HEK293 (cell line): ENCODE data around the gene NEDD1.

Experiments
- CTCF ChIA-PET: fragments of 350-600 bp; formaldehyde crosslinking; extraction: SDS; loops from one replicate; lab custom pipeline; 2021; ENCODE audit warnings: antibody characterized with exemption; lab: Yijun Ruan, JAX
- POLR2A ChIA-PET: fragments of 300-600 bp; formaldehyde crosslinking; extraction: SDS; loops from one replicate; lab custom pipeline; 2020; ENCODE audit warnings: antibody characterized with exemption, inconsistent platforms; lab: Yijun Ruan, JAX
- H3K27ac ChIP-seq: fragments of 200-500 bp; sonication (Bioruptor generic); 2 replicates; pipeline ENCODE4 v1.5.1; 2014; ENCODE audit warnings: low read depth, low read length, control low read depth, inconsistent platforms; ENCODE audit errors: extremely low read depth
- H3K36me3 ChIP-seq, 2 experiments: fragments of 200-500 bp in 1 of 2; sonication (Bioruptor generic) in 1 of 2; 1 replicate in 1 of 2; 2 replicates in 1 of 2; pipeline ENCODE4 v1.5.1; 2014 to 2017; ENCODE audit warnings: inconsistent platforms in 2 of 2, low read length in 2 of 2; ENCODE audit not compliant: control insufficient read depth in 2 of 2, insufficient read depth in 1 of 2
- H3K4me1 ChIP-seq: fragments of 200-500 bp; sonication (Bioruptor generic); 2 replicates; pipeline ENCODE4 v1.5.1; 2014; ENCODE audit warnings: mild to moderate bottlenecking, low read length, inconsistent platforms; ENCODE audit not compliant: control insufficient read depth, insufficient read depth
- H3K4me3 ChIP-seq: 2 replicates; pipeline ENCODE4 v1.5.1; 2011; ENCODE audit warnings: low read depth, mild to moderate bottlenecking, control low read depth, low read length, moderate library complexity
- H3K9me3 ChIP-seq: fragments of 200-500 bp; sonication (Bioruptor generic); 2 replicates; pipeline ENCODE4 v1.5.1; 2014; ENCODE audit warnings: low read depth, low read length, inconsistent platforms; ENCODE audit not compliant: control insufficient read depth, insufficient read depth
- AEBP2 ChIP-seq: fragments of 450-650 bp; formaldehyde crosslinking; IDR thresholded peaks from 2 replicates; pipeline ENCODE4 v1.5.1; 2016; ENCODE audit warnings: missing biosample characterization, missing genetic modification characterization, borderline replicate concordance
- ELK4 ChIP-seq: IDR thresholded peaks from 2 replicates; pipeline ENCODE4 v1.6.1; 2011; ENCODE audit warnings: mild to moderate bottlenecking, low read depth, low read length, borderline replicate concordance
- GFI1B ChIP-seq: fragments of 450-650 bp; formaldehyde crosslinking; IDR thresholded peaks from 2 replicates; pipeline ENCODE4 v1.5.1; 2016; ENCODE audit warnings: missing biosample characterization, missing genetic modification characterization
- IKZF3 ChIP-seq: fragments of 450-650 bp; IDR thresholded peaks from 2 replicates; pipeline ENCODE4 v1.5.0; 2018; ENCODE audit warnings: missing biosample characterization, mild to moderate bottlenecking, missing genetic modification characterization, moderate library complexity
- KLF17 ChIP-seq: fragments of 450-650 bp; formaldehyde crosslinking; IDR thresholded peaks from 2 replicates; pipeline ENCODE4 v1.5.1; 2016; ENCODE audit warnings: missing biosample characterization, missing genetic modification characterization
- KLF8 ChIP-seq: fragments of 450-650 bp; formaldehyde crosslinking; IDR thresholded peaks from 2 replicates; pipeline ENCODE4 v1.5.1; 2016; ENCODE audit warnings: missing biosample characterization, missing genetic modification characterization
- OSR2 ChIP-seq: fragments of 450-650 bp; formaldehyde crosslinking; IDR thresholded peaks from 2 replicates; pipeline ENCODE4 v1.5.1; 2016; ENCODE audit warnings: missing biosample characterization, missing genetic modification characterization
- SETDB1 ChIP-seq: IDR thresholded peaks from one replicate; pipeline ENCODE4 v1.6.1; 2017; ENCODE audit warnings: mild to moderate bottlenecking, low read length, moderate library complexity, mixed read lengths; ENCODE audit not compliant: insufficient read length
- ZBTB17 ChIP-seq: fragments of 450-650 bp; formaldehyde crosslinking; IDR thresholded peaks from 2 replicates; pipeline ENCODE4 v1.5.1; 2016; ENCODE audit warnings: missing biosample characterization, missing genetic modification characterization
- ZBTB49 ChIP-seq: fragments of 450-650 bp; formaldehyde crosslinking; IDR thresholded peaks from 2 replicates; pipeline ENCODE4 v1.5.1; 2016; ENCODE audit warnings: missing biosample characterization, missing genetic modification characterization, low read depth
- ZBTB7A ChIP-seq: fragments of 450-650 bp; formaldehyde crosslinking; IDR thresholded peaks from 2 replicates; pipeline ENCODE4 v1.5.1; 2016; ENCODE audit warnings: low read depth, missing biosample characterization, missing genetic modification characterization
- ZIC2 ChIP-seq: fragments of 450-650 bp; formaldehyde crosslinking; IDR thresholded peaks from 2 replicates; pipeline ENCODE4 v1.5.1; 2016; ENCODE audit warnings: missing biosample characterization, missing genetic modification characterization
- ZNF239 ChIP-seq: fragments of 450-650 bp; formaldehyde crosslinking; IDR thresholded peaks from 2 replicates; pipeline ENCODE4 v1.5.1; 2016; ENCODE audit warnings: missing biosample characterization, missing genetic modification characterization
- ZNF248 ChIP-seq: fragments of 450-650 bp; formaldehyde crosslinking; IDR thresholded peaks from 2 replicates; pipeline ENCODE4 v1.5.1; 2017; ENCODE audit warnings: missing biosample characterization, missing genetic modification characterization
- ZNF280D ChIP-seq: fragments of 450-650 bp; formaldehyde crosslinking; IDR thresholded peaks from 2 replicates; pipeline ENCODE4 v1.5.1; 2016; ENCODE audit warnings: missing biosample characterization, missing genetic modification characterization
- ZNF311 ChIP-seq: fragments of 450-650 bp; formaldehyde crosslinking; IDR thresholded peaks from 2 replicates; pipeline ENCODE4 v1.5.1; 2017; ENCODE audit warnings: missing biosample characterization, missing genetic modification characterization, borderline replicate concordance
- ZNF324 ChIP-seq: fragments of 450-650 bp; formaldehyde crosslinking; IDR thresholded peaks from 2 replicates; pipeline ENCODE4 v1.5.1; 2016; ENCODE audit warnings: missing biosample characterization, missing genetic modification characterization
- ZNF416 ChIP-seq: fragments of 450-650 bp; formaldehyde crosslinking; IDR thresholded peaks from 2 replicates; pipeline ENCODE4 v1.5.1; 2016; ENCODE audit warnings: missing biosample characterization, missing genetic modification characterization
- ZNF426 ChIP-seq: fragments of 450-650 bp; formaldehyde crosslinking; IDR thresholded peaks from 2 replicates; pipeline ENCODE4 v1.5.1; 2017; ENCODE audit warnings: missing biosample characterization, missing genetic modification characterization, mild to moderate bottlenecking, inconsistent platforms, moderate library complexity
- ZNF510 ChIP-seq: fragments of 450-650 bp; formaldehyde crosslinking; IDR thresholded peaks from 2 replicates; pipeline ENCODE4 v1.5.1; 2018; ENCODE audit warnings: mild to moderate bottlenecking, missing genetic modification characterization, missing biosample characterization; ENCODE audit not compliant: insufficient replicate concordance
- ZNF544 ChIP-seq: fragments of 450-650 bp; formaldehyde crosslinking; IDR thresholded peaks from 2 replicates; pipeline ENCODE4 v1.5.0; 2017; ENCODE audit warnings: missing biosample characterization, missing genetic modification characterization
- ZNF549 ChIP-seq: fragments of 450-650 bp; IDR thresholded peaks from 2 replicates; pipeline ENCODE4 v1.5.1; 2018; ENCODE audit warnings: missing biosample characterization, missing genetic modification characterization, mild to moderate bottlenecking, inconsistent platforms, moderate library complexity
- ZNF610 ChIP-seq: fragments of 450-650 bp; formaldehyde crosslinking; IDR thresholded peaks from 2 replicates; pipeline ENCODE4 v1.5.1; 2016; ENCODE audit warnings: missing biosample characterization, missing genetic modification characterization, borderline replicate concordance
- ZNF623 ChIP-seq: fragments of 450-650 bp; formaldehyde crosslinking; IDR thresholded peaks from 2 replicates; pipeline ENCODE4 v1.5.1; 2016; ENCODE audit warnings: missing biosample characterization, missing genetic modification characterization
- ZNF629 ChIP-seq: fragments of 450-650 bp; formaldehyde crosslinking; IDR thresholded peaks from 2 replicates; pipeline ENCODE4 v1.5.1; 2017; ENCODE audit warnings: missing biosample characterization, missing genetic modification characterization
- ZNF777 ChIP-seq: fragments of 450-650 bp; formaldehyde crosslinking; IDR thresholded peaks from 2 replicates; pipeline ENCODE4 v1.5.1; 2017; ENCODE audit warnings: missing biosample characterization, missing genetic modification characterization, borderline replicate concordance
- ZSCAN4 ChIP-seq: fragments of 450-650 bp; formaldehyde crosslinking; IDR thresholded peaks from 2 replicates; pipeline ENCODE4 v1.5.1; 2017; ENCODE audit warnings: missing biosample characterization, missing genetic modification characterization

Gene NEDD1

GRCh38 chr12:96879301-96879700, 27.8 kb upstream of the NEDD1 start:
- no peaks in the 10 kb centered on the region for H3K4me1 ChIP-seq
- H3K4me3 ChIP-seq = no peak overlapping the region
- H3K27ac ChIP-seq = no peak overlapping the region
- CTCF ChIA-PET = no interaction called here
- POLR2A ChIA-PET = no interaction called here
- no peak for TF ChIP-seq KLF8 (tag by site-specific recombination)
- no peak for TF ChIP-seq KLF17 (tag by site-specific recombination)
- no peak for TF ChIP-seq ZIC2 (tag by site-specific recombination)
- TF ChIP-seq ZNF629 (tag by site-specific recombination) = no peak
- no peak for TF ChIP-seq IKZF3
- no peak for TF ChIP-seq ZNF549
- TF ChIP-seq ZNF239 (tag by site-specific recombination) = no peak
- no peak for TF ChIP-seq ZNF510 (tag by site-specific recombination)
- no peak for TF ChIP-seq ZNF426
- no peak for TF ChIP-seq ZNF248 (tag by site-specific recombination)
- no peak for TF ChIP-seq ZBTB17
- no peak for TF ChIP-seq ZNF544 (tag by site-specific recombination)
- no peak for TF ChIP-seq ZNF311 (tag by site-specific recombination)
- TF ChIP-seq OSR2 (tag by site-specific recombination) = no peak
- H3K36me3 ChIP-seq = no peaks in the 10 kb centered on the region
- no peaks in the 10 kb centered on the region for H3K9me3 ChIP-seq

- no peak overlapping the region for H3K27ac ChIP-seq
- H3K4me1 ChIP-seq = no peaks in the 10 kb centered on the region
- POLR2A ChIA-PET = no interaction called here
- no peaks in the 10 kb centered on the region for H3K36me3 ChIP-seq
- CTCF ChIA-PET = no interaction called here
- no peak overlapping the region for H3K4me3 ChIP-seq
- no peaks in the 10 kb centered on the region for H3K9me3 ChIP-seq
- TF ChIP-seq ZNF544 (tag by site-specific recombination) (no peak), ELK4 (no peak), ZSCAN4 (tag by site-specific recombination) (no peak), ZBTB49 (no peak), ZNF280D (tag by site-specific recombination) (no peak), GFI1B (no peak), ZBTB7A (no peak), ZNF777 (tag by site-specific recombination) (no peak), ZNF416 (tag by site-specific recombination) (no peak), AEBP2 (tag by site-specific recombination) (no peak), ZNF623 (tag by site-specific recombination) (no peak), ZNF324 (tag by site-specific recombination) (no peak), ZNF610 (tag by site-specific recombination) (no peak), SETDB1 (no peak), OSR2 (tag by site-specific recombination) (no peak)
Observed at GRCh38 chr12:96880220-96880619, 26.8 kb upstream of the NEDD1 start.
